GM23338 (cell line): ENCODE results near the gene PDCD11. TPM values are rescaled to one million over a fixed set of nuclear protein-coding genes. Genes with fewer than 3 reads are reported as not detected.

Source experiments
- ATAC-seq: fragments of 200-7000 bp; cut with Tn5 transposase; 3 replicates; pipeline ENCODE4 v1.9.1; 2020
- DNase-seq: peaks from one replicate; pipeline ENCODE4 v3.0.0-alpha.2; 2015; ENCODE audit warnings: low spot score
- H2AFZ ChIP-seq: fragments of 200-600 bp; sonication (generic); 2 replicates; pipeline ENCODE4 v1.8.0; 2016; ENCODE audit warnings: antibody characterized with exemption, mild to moderate bottlenecking, moderate library complexity
- H3F3A ChIP-seq: fragments of 200-600 bp; sonication (generic); replicated peaks from 2 replicates; pipeline ENCODE4 v1.8.0; 2017; ENCODE audit warnings: antibody characterized with exemption, mixed run types, low read depth
- H3K27ac ChIP-seq: fragments of 200-600 bp; sonication (generic); 2 replicates; pipeline ENCODE4 v1.6.1; 2016; ENCODE audit warnings: low read depth
- H3K27me3 ChIP-seq: fragments of 200-600 bp; sonication (generic); 2 replicates; pipeline ENCODE4 v1.8.0; 2016; ENCODE audit warnings: mild to moderate bottlenecking, mixed run types, moderate library complexity; ENCODE audit not compliant: insufficient read depth
- H3K36me3 ChIP-seq: fragments of 200-600 bp; sonication (generic); 2 replicates; pipeline ENCODE4 v1.8.0; 2016; ENCODE audit warnings: mild to moderate bottlenecking; ENCODE audit not compliant: insufficient read depth
- H3K4me1 ChIP-seq: fragments of 200-600 bp; sonication (generic); 2 replicates; pipeline ENCODE4 v1.8.0; 2016; ENCODE audit warnings: mild to moderate bottlenecking, moderate library complexity; ENCODE audit not compliant: insufficient read depth
- H3K4me2 ChIP-seq: fragments of 200-600 bp; sonication (generic); 2 replicates; pipeline ENCODE4 v1.7.1; 2017; ENCODE audit warnings: mixed run types
- H3K4me3 ChIP-seq: fragments of 200-600 bp; sonication (generic); 2 replicates; pipeline ENCODE4 v1.6.1; 2016; ENCODE audit warnings: mixed run types
- H3K79me2 ChIP-seq: fragments of 200-600 bp; sonication (generic); replicated peaks from 2 replicates; pipeline ENCODE4 v1.8.0; 2017; ENCODE audit warnings: mild to moderate bottlenecking; ENCODE audit not compliant: insufficient read depth
- H3K9me2 ChIP-seq: fragments of 200-600 bp; sonication (generic); 2 replicates; pipeline ENCODE4 v1.8.0; 2017; ENCODE audit not compliant: insufficient read depth
- H4K20me1 ChIP-seq: fragments of 200-600 bp; sonication (generic); replicated peaks from 2 replicates; pipeline ENCODE4 v1.8.0; 2017; ENCODE audit warnings: mild to moderate bottlenecking; ENCODE audit not compliant: insufficient read depth
- H3K27ac Mint-ChIP-seq: 2 replicates; pipeline ENCODE4 v1.8.0; 2020; ENCODE audit warnings: inconsistent platforms, mild to moderate bottlenecking, moderate library complexity, mixed read lengths
- H3K27me3 Mint-ChIP-seq: 3 replicates; pipeline ENCODE4 v1.8.0; 2022; ENCODE audit warnings: low read depth, mild to moderate bottlenecking, moderate library complexity, mixed read lengths, inconsistent platforms; ENCODE audit not compliant: insufficient read depth, poor library complexity
- H3K36me3 Mint-ChIP-seq: 3 replicates; pipeline ENCODE4 v1.8.0; 2021; ENCODE audit warnings: low read depth, mild to moderate bottlenecking, inconsistent platforms, moderate library complexity, mixed read lengths
- H3K4me1 Mint-ChIP-seq: 3 replicates; pipeline ENCODE4 v1.8.0; 2020; ENCODE audit warnings: mild to moderate bottlenecking, inconsistent platforms, mixed read lengths
- H3K4me3 Mint-ChIP-seq: 3 replicates; pipeline ENCODE4 v1.8.0; 2021; ENCODE audit warnings: moderate library complexity, mild to moderate bottlenecking, inconsistent platforms, mixed read lengths
- H3K9me3 Mint-ChIP-seq: 3 replicates; pipeline ENCODE4 v1.8.0; 2020; ENCODE audit warnings: moderate library complexity, mild to moderate bottlenecking, inconsistent platforms, mixed read lengths
- CREB1 ChIP-seq: fragments of 250-450 bp; sonication (Bioruptor Pico); IDR thresholded peaks from 2 replicates; pipeline ENCODE4 v1.5.0; 2020; ENCODE audit warnings: low read depth, mild to moderate bottlenecking, moderate library complexity
- JUNB ChIP-seq: IDR thresholded peaks from one replicate; pipeline ENCODE4 v1.6.1; 2016; ENCODE audit warnings: antibody characterized with exemption; ENCODE audit not compliant: unreplicated experiment
- NANOG ChIP-seq: IDR thresholded peaks from 2 replicates; pipeline ENCODE4 v1.6.1; 2016; ENCODE audit warnings: antibody characterized with exemption, borderline replicate concordance
- POLR2AphosphoS5 ChIP-seq: IDR thresholded peaks from 2 replicates; pipeline ENCODE4 v1.6.1; 2016; ENCODE audit warnings: antibody characterized with exemption, low read depth
- STAT1 ChIP-seq: IDR thresholded peaks from one replicate; pipeline ENCODE4 v1.6.1; 2016; ENCODE audit warnings: antibody characterized with exemption; ENCODE audit not compliant: unreplicated experiment
- ZNF114 ChIP-seq: fragments of 250-450 bp; sonication (Bioruptor Pico); IDR thresholded peaks from 2 replicates; pipeline ENCODE4 v1.5.0; 2020; ENCODE audit warnings: mild to moderate bottlenecking, moderate library complexity
- ZNF331 ChIP-seq: fragments of 250-450 bp; sonication (Bioruptor Pico); IDR thresholded peaks from 2 replicates; pipeline ENCODE4 v1.5.0; 2020; ENCODE audit warnings: low read depth, mild to moderate bottlenecking, moderate library complexity
- polyA plus RNA-seq: library from polyadenylated mRNA; unstranded; fragments of >200 nt; fragmentation: Nextera tagmentation; extraction: Ambion mirVana; gene quantifications from 2 replicates; pipeline ENCODE4 v1.2.1, GENCODE V29; 2016
- total RNA-seq: library from RNA; depleted of rRNA; stranded (reverse); fragments of >200 nt; shearing (Covaris generic); gene quantifications from 2 replicates; pipeline ENCODE4 v1.2.3, GENCODE V29; 2014
- TF ChIP-seq, protein P1 (sequence below): fragments of 250-450 bp; sonication (Bioruptor Pico); IDR thresholded peaks from 2 replicates; pipeline ENCODE4 v1.5.0; 2020; ENCODE audit warnings: mild to moderate bottlenecking, moderate library complexity
- TF ChIP-seq, protein P2 (sequence below): IDR thresholded peaks from 2 replicates; pipeline ENCODE4 v1.6.1; 2016; ENCODE audit warnings: antibody characterized with exemption
- TF ChIP-seq, protein P3 (sequence below): IDR thresholded peaks from one replicate; pipeline ENCODE4 v1.6.1; 2018; ENCODE audit warnings: antibody characterized with exemption; ENCODE audit not compliant: unreplicated experiment

Gene PDCD11
- total and polyA plus RNA-seq, 2 experiments from 2014 or later, result 82.1 to 87.8 TPM

DNA sequence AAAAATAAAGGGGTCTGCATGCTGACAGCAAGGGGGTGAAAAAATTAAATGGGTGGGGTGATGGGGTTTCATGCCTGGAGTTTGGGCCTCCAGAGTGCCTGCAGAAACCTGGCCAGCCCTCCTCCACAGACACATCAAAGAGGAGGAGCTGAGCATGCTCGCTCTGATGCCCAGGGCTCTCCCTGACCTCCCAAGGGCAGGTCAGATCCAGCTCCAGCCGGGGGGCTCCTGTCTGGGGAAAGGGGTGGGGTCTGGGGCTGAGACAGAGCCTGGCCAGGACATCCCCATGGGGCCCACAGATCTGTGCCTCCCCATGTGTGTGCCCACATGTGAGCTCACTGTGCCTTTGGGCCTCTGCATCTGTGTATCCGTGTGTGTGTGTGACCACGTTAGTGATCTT, 63.2 kb downstream of the PDCD11 start:
- H3K27me3 ChIP-seq, result no peaks in the 10 kb centered on the region
- Mint-ChIP-seq H3K4me1 (peaks cover 6% of the 10 kb centered on the region), H3K9me3 (no peaks in the 10 kb centered on the region; the same call in 2 of the 3 replicates), H3K27me3 (peaks cover 18% of the 10 kb centered on the region), H3K36me3 (no peaks in the 10 kb centered on the region), H3K4me3 (no peak overlapping the region), H3K27ac (no peak overlapping the region)
- H4K20me1 ChIP-seq, result no peaks in the 10 kb centered on the region
- H3K79me2 ChIP-seq, result no peaks in the 10 kb centered on the region
- no peak for ATAC-seq
- H3F3A ChIP-seq, result no peaks in the 10 kb centered on the region
- H3K9me2 ChIP-seq, result no peaks in the 10 kb centered on the region
- TF ChIP-seq, protein P1, sequence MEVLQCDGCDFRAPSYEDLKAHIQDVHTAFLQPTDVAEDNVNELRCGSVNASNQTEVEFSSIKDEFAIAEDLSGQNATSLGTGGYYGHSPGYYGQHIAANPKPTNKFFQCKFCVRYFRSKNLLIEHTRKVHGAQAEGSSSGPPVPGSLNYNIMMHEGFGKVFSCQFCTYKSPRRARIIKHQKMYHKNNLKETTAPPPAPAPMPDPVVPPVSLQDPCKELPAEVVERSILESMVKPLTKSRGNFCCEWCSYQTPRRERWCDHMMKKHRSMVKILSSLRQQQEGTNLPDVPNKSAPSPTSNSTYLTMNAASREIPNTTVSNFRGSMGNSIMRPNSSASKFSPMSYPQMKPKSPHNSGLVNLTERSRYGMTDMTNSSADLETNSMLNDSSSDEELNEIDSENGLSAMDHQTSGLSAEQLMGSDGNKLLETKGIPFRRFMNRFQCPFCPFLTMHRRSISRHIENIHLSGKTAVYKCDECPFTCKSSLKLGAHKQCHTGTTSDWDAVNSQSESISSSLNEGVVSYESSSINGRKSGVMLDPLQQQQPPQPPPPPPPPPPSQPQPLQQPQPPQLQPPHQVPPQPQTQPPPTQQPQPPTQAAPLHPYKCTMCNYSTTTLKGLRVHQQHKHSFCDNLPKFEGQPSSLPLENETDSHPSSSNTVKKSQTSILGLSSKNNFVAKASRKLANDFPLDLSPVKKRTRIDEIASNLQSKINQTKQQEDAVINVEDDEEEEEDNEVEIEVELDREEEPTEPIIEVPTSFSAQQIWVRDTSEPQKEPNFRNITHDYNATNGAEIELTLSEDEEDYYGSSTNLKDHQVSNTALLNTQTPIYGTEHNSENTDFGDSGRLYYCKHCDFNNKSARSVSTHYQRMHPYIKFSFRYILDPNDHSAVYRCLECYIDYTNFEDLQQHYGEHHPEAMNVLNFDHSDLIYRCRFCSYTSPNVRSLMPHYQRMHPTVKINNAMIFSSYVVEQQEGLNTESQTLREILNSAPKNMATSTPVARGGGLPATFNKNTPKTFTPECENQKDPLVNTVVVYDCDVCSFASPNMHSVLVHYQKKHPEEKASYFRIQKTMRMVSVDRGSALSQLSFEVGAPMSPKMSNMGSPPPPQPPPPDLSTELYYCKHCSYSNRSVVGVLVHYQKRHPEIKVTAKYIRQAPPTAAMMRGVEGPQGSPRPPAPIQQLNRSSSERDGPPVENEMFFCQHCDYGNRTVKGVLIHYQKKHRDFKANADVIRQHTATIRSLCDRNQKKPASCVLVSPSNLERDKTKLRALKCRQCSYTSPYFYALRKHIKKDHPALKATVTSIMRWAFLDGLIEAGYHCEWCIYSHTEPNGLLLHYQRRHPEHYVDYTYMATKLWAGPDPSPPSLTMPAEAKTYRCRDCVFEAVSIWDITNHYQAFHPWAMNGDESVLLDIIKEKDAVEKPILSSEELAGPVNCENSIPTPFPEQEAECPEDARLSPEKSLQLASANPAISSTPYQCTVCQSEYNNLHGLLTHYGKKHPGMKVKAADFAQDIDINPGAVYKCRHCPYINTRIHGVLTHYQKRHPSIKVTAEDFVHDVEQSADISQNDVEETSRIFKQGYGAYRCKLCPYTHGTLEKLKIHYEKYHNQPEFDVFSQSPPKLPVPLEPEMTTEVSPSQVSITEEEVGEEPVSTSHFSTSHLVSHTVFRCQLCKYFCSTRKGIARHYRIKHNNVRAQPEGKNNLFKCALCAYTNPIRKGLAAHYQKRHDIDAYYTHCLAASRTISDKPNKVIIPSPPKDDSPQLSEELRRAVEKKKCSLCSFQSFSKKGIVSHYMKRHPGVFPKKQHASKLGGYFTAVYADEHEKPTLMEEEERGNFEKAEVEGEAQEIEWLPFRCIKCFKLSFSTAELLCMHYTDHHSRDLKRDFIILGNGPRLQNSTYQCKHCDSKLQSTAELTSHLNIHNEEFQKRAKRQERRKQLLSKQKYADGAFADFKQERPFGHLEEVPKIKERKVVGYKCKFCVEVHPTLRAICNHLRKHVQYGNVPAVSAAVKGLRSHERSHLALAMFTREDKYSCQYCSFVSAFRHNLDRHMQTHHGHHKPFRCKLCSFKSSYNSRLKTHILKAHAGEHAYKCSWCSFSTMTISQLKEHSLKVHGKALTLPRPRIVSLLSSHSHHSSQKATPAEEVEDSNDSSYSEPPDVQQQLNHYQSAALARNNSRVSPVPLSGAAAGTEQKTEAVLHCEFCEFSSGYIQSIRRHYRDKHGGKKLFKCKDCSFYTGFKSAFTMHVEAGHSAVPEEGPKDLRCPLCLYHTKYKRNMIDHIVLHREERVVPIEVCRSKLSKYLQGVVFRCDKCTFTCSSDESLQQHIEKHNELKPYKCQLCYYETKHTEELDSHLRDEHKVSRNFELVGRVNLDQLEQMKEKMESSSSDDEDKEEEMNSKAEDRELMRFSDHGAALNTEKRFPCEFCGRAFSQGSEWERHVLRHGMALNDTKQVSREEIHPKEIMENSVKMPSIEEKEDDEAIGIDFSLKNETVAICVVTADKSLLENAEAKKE (CRISPR knock-in tag), result no peak
- TF ChIP-seq, protein P2, sequence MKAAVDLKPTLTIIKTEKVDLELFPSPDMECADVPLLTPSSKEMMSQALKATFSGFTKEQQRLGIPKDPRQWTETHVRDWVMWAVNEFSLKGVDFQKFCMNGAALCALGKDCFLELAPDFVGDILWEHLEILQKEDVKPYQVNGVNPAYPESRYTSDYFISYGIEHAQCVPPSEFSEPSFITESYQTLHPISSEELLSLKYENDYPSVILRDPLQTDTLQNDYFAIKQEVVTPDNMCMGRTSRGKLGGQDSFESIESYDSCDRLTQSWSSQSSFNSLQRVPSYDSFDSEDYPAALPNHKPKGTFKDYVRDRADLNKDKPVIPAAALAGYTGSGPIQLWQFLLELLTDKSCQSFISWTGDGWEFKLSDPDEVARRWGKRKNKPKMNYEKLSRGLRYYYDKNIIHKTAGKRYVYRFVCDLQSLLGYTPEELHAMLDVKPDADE, result no peak
- H2AFZ ChIP-seq, result no peak overlapping the region
- no peak overlapping the region for H3K4me3 ChIP-seq
- no peaks in the 10 kb centered on the region for H3K36me3 ChIP-seq
- no peaks in the 10 kb centered on the region for H3K4me1 ChIP-seq
- H3K4me2 ChIP-seq, result no peak overlapping the region
- DNase-seq, result no peak
- no peak overlapping the region for H3K27ac ChIP-seq

DNA sequence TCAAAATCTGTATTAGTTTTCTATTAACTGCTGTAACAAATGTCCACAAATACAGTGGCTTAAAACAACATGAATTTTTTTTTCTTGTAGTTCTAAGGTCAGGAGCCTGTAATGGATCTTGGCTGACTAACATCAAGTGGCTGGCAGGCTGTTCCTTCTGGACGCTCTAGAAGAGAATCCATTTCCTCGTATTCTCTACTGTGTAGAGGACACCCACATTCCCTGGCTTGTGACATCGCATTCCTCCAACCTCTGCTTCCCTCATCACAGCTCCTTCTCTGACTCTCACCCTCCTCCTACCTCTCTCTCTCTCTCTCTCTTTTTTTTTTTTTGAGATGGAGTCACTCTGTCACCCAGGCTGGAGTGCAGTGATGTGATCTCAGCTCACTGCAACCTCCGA, 67.1 kb downstream of the PDCD11 start:
- Histone ChIP-seq H3K9me2 (no peaks in the 10 kb centered on the region), H3K4me3 (no peak overlapping the region), H3K4me2 (no peak overlapping the region), H2AFZ (no peak overlapping the region), H4K20me1 (no peaks in the 10 kb centered on the region), H3K36me3 (no peaks in the 10 kb centered on the region), H3K27me3 (no peaks in the 10 kb centered on the region), H3K79me2 (no peaks in the 10 kb centered on the region), H3K27ac (no peak overlapping the region), H3K4me1 (no peaks in the 10 kb centered on the region), H3F3A (no peaks in the 10 kb centered on the region)
- no peak overlapping the region for H3K27ac Mint-ChIP-seq
- H3K9me3 Mint-ChIP-seq, result no peaks in the 10 kb centered on the region
- H3K36me3 Mint-ChIP-seq, result no peaks in the 10 kb centered on the region
- peaks cover 6% of the 10 kb centered on the region for H3K4me1 Mint-ChIP-seq
- H3K27me3 Mint-ChIP-seq, result peaks cover 7% of the 10 kb centered on the region
- no peak for DNase-seq
- H3K4me3 Mint-ChIP-seq, result no peak overlapping the region
- ATAC-seq, result no peak
- TF ChIP-seq ZNF114 (CRISPR knock-in tag), result no peak
- TF ChIP-seq, protein P2, result no peak
- TF ChIP-seq CREB1 (CRISPR knock-in tag), result no peak
- TF ChIP-seq STAT1, result no peak
- TF ChIP-seq, protein P3, sequence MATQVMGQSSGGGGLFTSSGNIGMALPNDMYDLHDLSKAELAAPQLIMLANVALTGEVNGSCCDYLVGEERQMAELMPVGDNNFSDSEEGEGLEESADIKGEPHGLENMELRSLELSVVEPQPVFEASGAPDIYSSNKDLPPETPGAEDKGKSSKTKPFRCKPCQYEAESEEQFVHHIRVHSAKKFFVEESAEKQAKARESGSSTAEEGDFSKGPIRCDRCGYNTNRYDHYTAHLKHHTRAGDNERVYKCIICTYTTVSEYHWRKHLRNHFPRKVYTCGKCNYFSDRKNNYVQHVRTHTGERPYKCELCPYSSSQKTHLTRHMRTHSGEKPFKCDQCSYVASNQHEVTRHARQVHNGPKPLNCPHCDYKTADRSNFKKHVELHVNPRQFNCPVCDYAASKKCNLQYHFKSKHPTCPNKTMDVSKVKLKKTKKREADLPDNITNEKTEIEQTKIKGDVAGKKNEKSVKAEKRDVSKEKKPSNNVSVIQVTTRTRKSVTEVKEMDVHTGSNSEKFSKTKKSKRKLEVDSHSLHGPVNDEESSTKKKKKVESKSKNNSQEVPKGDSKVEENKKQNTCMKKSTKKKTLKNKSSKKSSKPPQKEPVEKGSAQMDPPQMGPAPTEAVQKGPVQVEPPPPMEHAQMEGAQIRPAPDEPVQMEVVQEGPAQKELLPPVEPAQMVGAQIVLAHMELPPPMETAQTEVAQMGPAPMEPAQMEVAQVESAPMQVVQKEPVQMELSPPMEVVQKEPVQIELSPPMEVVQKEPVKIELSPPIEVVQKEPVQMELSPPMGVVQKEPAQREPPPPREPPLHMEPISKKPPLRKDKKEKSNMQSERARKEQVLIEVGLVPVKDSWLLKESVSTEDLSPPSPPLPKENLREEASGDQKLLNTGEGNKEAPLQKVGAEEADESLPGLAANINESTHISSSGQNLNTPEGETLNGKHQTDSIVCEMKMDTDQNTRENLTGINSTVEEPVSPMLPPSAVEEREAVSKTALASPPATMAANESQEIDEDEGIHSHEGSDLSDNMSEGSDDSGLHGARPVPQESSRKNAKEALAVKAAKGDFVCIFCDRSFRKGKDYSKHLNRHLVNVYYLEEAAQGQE, result no peak
- TF ChIP-seq JUNB, result no peak
- no peak for TF ChIP-seq POLR2AphosphoS5
- no peak for TF ChIP-seq ZNF331 (CRISPR knock-in tag)
- no peak for TF ChIP-seq NANOG
